ENCODE data around the gene CDKN1A.

Gene CDKN1A

GRCh38 chr6:36669002-36669401 lies 9.5 kb upstream of the CDKN1A start:
- Histone ChIP-seq H3K4me3 (replicated peaks; ENCODE audit: low read depth, low read length) (no peak overlapping the region), H3K36me3 (ENCODE audit: control insufficient read depth, insufficient read depth, low read length) (no peaks in the 10 kb centered on the region), H3K27me3 (replicated peaks; ENCODE audit: control insufficient read depth, insufficient read depth, low read length) (no peaks in the 10 kb centered on the region)
- no peak for TF ChIP-seq CTCF (IDR thresholded peaks at IDR 0.05; ENCODE audit: insufficient read depth, low read length, poor library complexity, severe bottlenecking)
- no peak for DNase-seq (ENCODE audit: extremely low read depth, insufficient read length)

DNA sequence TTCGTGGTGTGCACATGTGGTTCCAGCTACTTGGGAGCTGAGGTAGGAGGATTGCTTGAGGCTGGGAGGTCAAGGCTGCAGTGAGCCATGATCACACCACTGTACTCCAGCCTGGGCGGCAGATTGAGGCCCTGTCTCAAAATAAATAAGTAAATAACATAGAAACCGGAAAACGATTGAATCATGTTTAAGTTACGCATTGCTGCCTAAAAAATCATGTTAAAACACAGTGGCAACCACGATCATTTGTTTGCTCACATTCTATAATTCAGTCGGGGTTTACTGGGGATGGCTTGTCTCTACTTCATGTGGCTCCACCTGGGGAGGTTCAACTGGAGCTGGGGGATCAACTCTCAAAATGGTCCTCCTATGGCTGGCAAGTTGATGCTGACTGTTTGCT lies 8.2 kb upstream of the CDKN1A start:
- no peaks in the 10 kb centered on the region for H3K27me3 ChIP-seq (replicated peaks; ENCODE audit: control insufficient read depth, insufficient read depth, low read length)
- no peak for TF ChIP-seq CTCF (IDR thresholded peaks at IDR 0.05; ENCODE audit: insufficient read depth, low read length, poor library complexity, severe bottlenecking)
- no peak for DNase-seq (ENCODE audit: extremely low read depth, insufficient read length)
- H3K4me3 ChIP-seq (replicated peaks; ENCODE audit: low read depth, low read length): no peak overlapping the region
- no peaks in the 10 kb centered on the region for H3K36me3 ChIP-seq (ENCODE audit: control insufficient read depth, insufficient read depth, low read length)

DNA sequence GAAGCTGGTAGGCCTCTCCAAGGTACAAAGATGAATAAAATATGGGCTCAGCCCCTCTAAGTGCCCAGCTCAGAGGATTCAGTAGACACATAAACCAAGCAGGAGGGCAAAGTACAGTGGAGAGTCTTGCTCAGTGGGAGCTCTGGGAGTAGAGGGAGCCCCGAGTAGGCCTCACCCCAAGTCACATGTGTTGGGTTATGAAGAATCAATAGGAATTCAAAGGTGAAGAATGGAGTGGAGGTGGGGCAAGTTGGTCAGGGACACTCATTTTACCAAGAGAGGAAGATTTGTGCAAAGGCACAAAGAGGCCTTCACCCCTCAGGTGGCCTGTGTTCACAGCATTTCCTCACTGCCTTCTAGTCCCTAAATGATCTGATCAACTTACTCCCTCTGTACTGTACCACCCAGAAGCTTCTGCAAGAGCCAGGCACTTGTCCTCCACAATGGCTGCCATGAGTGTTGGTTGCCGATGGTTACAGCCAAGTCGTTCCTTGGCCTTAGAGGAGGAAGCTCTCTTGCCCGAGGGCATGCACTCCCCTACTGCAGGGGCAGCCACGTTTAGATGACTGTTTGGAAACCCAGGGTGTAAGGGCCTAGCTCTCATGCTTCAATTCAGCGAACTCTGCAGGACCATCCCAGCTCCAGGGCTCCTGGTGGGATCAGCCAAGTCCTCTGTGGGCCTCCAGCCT lies 6.7 kb upstream of the CDKN1A start:
- no peak for DNase-seq (ENCODE audit: extremely low read depth, insufficient read length)

DNA sequence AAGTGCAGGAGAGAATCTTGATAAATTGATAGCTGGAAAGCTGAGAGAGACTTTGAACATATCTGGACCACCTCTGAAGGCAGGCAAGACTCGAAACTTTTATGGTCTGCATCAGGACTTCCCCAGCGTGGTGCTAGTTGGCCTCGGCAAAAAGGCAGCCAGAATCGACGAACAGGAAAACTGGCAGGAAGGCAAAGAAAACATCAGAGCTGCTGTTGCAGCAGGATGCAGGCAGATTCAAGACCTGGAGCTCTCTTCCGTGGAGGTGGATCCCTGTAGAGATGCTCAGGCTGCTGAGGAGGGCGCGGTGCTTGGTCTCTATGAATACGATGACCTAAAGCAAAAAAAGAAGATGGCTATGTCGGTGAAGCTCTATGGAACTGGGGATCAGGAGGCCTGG lies 4.6 kb upstream of the CDKN1A start:
- DNase-seq (ENCODE audit: extremely low read depth, insufficient read length): no peak
- H3K36me3 ChIP-seq (ENCODE audit: control insufficient read depth, insufficient read depth, low read length): no peaks in the 10 kb centered on the region; the same call in 1 of the 2 replicates

More for the DNA sequence above, 6.7 kb upstream of the CDKN1A start:
- H3K36me3 ChIP-seq (ENCODE audit: control insufficient read depth, insufficient read depth, low read length): no peaks in the 10 kb centered on the region
- no peaks in the 10 kb centered on the region for H3K27me3 ChIP-seq (replicated peaks; ENCODE audit: control insufficient read depth, insufficient read depth, low read length)
- no peak overlapping the region for H3K4me3 ChIP-seq (replicated peaks; ENCODE audit: low read depth, low read length)
- TF ChIP-seq CTCF (IDR thresholded peaks at IDR 0.05; ENCODE audit: insufficient read depth, low read length, poor library complexity, severe bottlenecking): no peak

GRCh38 chr6:36674942-36675341 lies 3.6 kb upstream of the CDKN1A start:
- no peaks in the 10 kb centered on the region for H3K27me3 ChIP-seq (replicated peaks; ENCODE audit: control insufficient read depth, insufficient read depth, low read length)
- no peak for TF ChIP-seq CTCF (IDR thresholded peaks at IDR 0.05; ENCODE audit: insufficient read depth, low read length, poor library complexity, severe bottlenecking)
- no peak overlapping the region for H3K4me3 ChIP-seq (replicated peaks; ENCODE audit: low read depth, low read length)
- H3K36me3 ChIP-seq (ENCODE audit: control insufficient read depth, insufficient read depth, low read length): peaks cover 8% of the 10 kb centered on the region
- no peak for DNase-seq (ENCODE audit: extremely low read depth, insufficient read length)

More for the DNA sequence above, 4.6 kb upstream of the CDKN1A start:
- no peaks in the 10 kb centered on the region for H3K27me3 ChIP-seq (replicated peaks; ENCODE audit: control insufficient read depth, insufficient read depth, low read length)
- no peak overlapping the region for H3K4me3 ChIP-seq (replicated peaks; ENCODE audit: low read depth, low read length)
- no peak for TF ChIP-seq CTCF (IDR thresholded peaks at IDR 0.05; ENCODE audit: insufficient read depth, low read length, poor library complexity, severe bottlenecking)
